Type B pancreatic cell (in vitro differentiated cells): ENCODE measurements around the gene TFPI2. TPM values are rescaled to one million over a fixed set of nuclear protein-coding genes. Genes with fewer than 3 reads are reported as not detected.

Experiments used
- DNase-seq: peaks from one replicate; pipeline ENCODE4 v3.0.0; 2021; ENCODE audit warnings: mixed read lengths; ENCODE audit not compliant: unreplicated experiment; ENCODE audit errors: extremely low spot score
- H3K27ac Mint-ChIP-seq: 2 replicates; pipeline ENCODE4 v1.8.0; 2021; ENCODE audit warnings: mild to moderate bottlenecking, mixed read lengths
- H3K27me3 Mint-ChIP-seq: 2 replicates; pipeline ENCODE4 v1.8.0; 2021; ENCODE audit warnings: mixed read lengths
- H3K36me3 Mint-ChIP-seq: 2 replicates; pipeline ENCODE4 v1.8.0; 2021; ENCODE audit warnings: mixed read lengths
- H3K4me1 Mint-ChIP-seq: one replicate; pipeline ENCODE4 v1.8.0; 2021; ENCODE audit warnings: mixed read lengths; ENCODE audit not compliant: unreplicated experiment
- H3K4me3 Mint-ChIP-seq: 2 replicates; pipeline ENCODE4 v1.8.0; 2021; ENCODE audit warnings: mild to moderate bottlenecking, mixed read lengths
- H3K9me3 Mint-ChIP-seq: 2 replicates; pipeline ENCODE4 v1.8.0; 2021; ENCODE audit warnings: mixed read lengths
- CTCF ChIP-seq: fragments of 200-600 bp; sonication (generic); conservative IDR thresholded peaks from 2 replicates; pipeline ENCODE4 v1.5.0; 2021; ENCODE audit warnings: antibody characterized with exemption, mild to moderate bottlenecking
- total RNA-seq: library from RNA; stranded (reverse); gene quantifications from 2 replicates; pipeline ENCODE4 v1.2.1, GENCODE V29; 2021; ENCODE audit warnings: low replicate concordance

TFPI2 gene
- total RNA-seq, 1 donor from 2014 or later: 4.9 TPM

GRCh38 chr7:93882468-93882867 lies 8.1 kb downstream of the TFPI2 start:
- Mint-ChIP-seq H3K4me1 (no peaks in the 10 kb centered on the region), H3K27me3 (peaks cover 16% of the 10 kb centered on the region), H3K9me3 (no peaks in the 10 kb centered on the region), H3K36me3 (no peaks in the 10 kb centered on the region), H3K27ac (no peak overlapping the region), H3K4me3 (no peak overlapping the region)
- no peak for TF ChIP-seq CTCF
- DNase-seq: no peak

GRCh38 chr7:93879356-93879755 lies 11.2 kb downstream of the TFPI2 start:
- TF ChIP-seq CTCF: no peak
- Mint-ChIP-seq H3K27ac (no peak overlapping the region), H3K27me3 (peaks cover 13% of the 10 kb centered on the region), H3K4me3 (no peak overlapping the region), H3K4me1 (no peaks in the 10 kb centered on the region), H3K9me3 (no peaks in the 10 kb centered on the region), H3K36me3 (no peaks in the 10 kb centered on the region)
- DNase-seq: no peak

GRCh38 chr7:93877742-93878141 lies 12.8 kb downstream of the TFPI2 start:
- Mint-ChIP-seq H3K9me3 (no peaks in the 10 kb centered on the region), H3K27ac (no peak overlapping the region), H3K4me1 (no peaks in the 10 kb centered on the region), H3K36me3 (no peaks in the 10 kb centered on the region), H3K4me3 (no peak overlapping the region), H3K27me3 (peaks cover 10% of the 10 kb centered on the region)
- no peak for TF ChIP-seq CTCF
- no peak for DNase-seq

GRCh38 chr7:93873998-93874574 lies 16.5 kb downstream of the TFPI2 start:
- Mint-ChIP-seq H3K27ac (no peak overlapping the region), H3K4me1 (no peaks in the 10 kb centered on the region), H3K9me3 (no peaks in the 10 kb centered on the region), H3K27me3 (no peaks in the 10 kb centered on the region), H3K4me3 (no peak overlapping the region), H3K36me3 (no peaks in the 10 kb centered on the region)
- no peak for DNase-seq
- no peak for TF ChIP-seq CTCF

GRCh38 chr7:93866886-93867285 lies 23.7 kb downstream of the TFPI2 start:
- no peak for DNase-seq
- Mint-ChIP-seq H3K4me1 (no peaks in the 10 kb centered on the region), H3K36me3 (no peaks in the 10 kb centered on the region), H3K27me3 (peaks cover 3% of the 10 kb centered on the region), H3K9me3 (no peaks in the 10 kb centered on the region), H3K27ac (no peak overlapping the region), H3K4me3 (no peak overlapping the region)
- TF ChIP-seq CTCF: no peak

- DNase-seq: no peak
- peaks cover 6% of the 10 kb centered on the region for H3K27me3 Mint-ChIP-seq
- no peaks in the 10 kb centered on the region for H3K9me3 Mint-ChIP-seq
- H3K27ac Mint-ChIP-seq: no peak overlapping the region
- H3K4me3 Mint-ChIP-seq: no peak overlapping the region
- no peaks in the 10 kb centered on the region for H3K36me3 Mint-ChIP-seq
- TF ChIP-seq CTCF: no peak
- no peaks in the 10 kb centered on the region for H3K4me1 Mint-ChIP-seq
These were observed 27.9 kb downstream of the TFPI2 start for GRCh38 chr7:93862651-93863050.
